Vagina (tissue), 2 donors: ENCODE results near the gene YWHAE. TPM values are rescaled to one million over a fixed set of nuclear protein-coding genes. Genes with fewer than 3 reads are reported as not detected.
"Not testable (repeated sequence)": the region's sequence is repeated elsewhere in the genome, so short reads cannot be mapped to it uniquely, and the experiment has no call there.

Experiments
- DNase-seq, 2 donors: peaks; one replicate each; pipeline ENCODE4 v3.0.0-alpha.2; 2017; ENCODE audit errors: extremely low spot score in 2 of 2
- H3K27ac ChIP-seq: fragments of 200-600 bp; sonication (generic); one replicate; pipeline ENCODE4 v1.5.1; 2019
- H3K27me3 ChIP-seq: fragments of 200-600 bp; sonication (generic); one replicate; pipeline ENCODE4 v1.5.1; 2019
- H3K36me3 ChIP-seq, 2 donors: fragments of 200-600 bp; sonication (generic); one replicate each; pipeline ENCODE4 v1.5.1; 2017 to 2019
- H3K4me1 ChIP-seq: fragments of 200-600 bp; sonication (generic); one replicate; pipeline ENCODE4 v1.5.1; 2019
- H3K4me3 ChIP-seq, 2 donors: fragments of 200-600 bp; sonication (generic); 1 replicate in 1 of 2; 2 replicates in 1 of 2; pipeline ENCODE4 v1.5.1; 2016 to 2019
- H3K9me3 ChIP-seq: fragments of 200-600 bp; sonication (generic); one replicate; pipeline ENCODE4 v1.5.1; 2019
- POLR2A ChIP-seq, 2 donors: fragments of 450-650 bp; IDR thresholded peaks; one replicate each; pipeline ENCODE4 v1.6.1; 2017; ENCODE audit warnings: antibody characterized with exemption in 2 of 2, mild to moderate bottlenecking in 2 of 2, moderate library complexity in 2 of 2
- POLR2AphosphoS5 ChIP-seq, 2 donors: sonication (generic); formaldehyde crosslinking; IDR thresholded peaks; one replicate each; pipeline ENCODE4 v1.9.0; 2017; ENCODE audit warnings: antibody characterized with exemption in 2 of 2, mild to moderate bottlenecking in 2 of 2, low read depth in 1 of 2; ENCODE audit not compliant: insufficient read depth in 1 of 2
- intact Hi-C: fragments of 100-400 bp; cut with DNase I; formaldehyde crosslinking; loops from one replicate; pipeline ENCODE4 v1.15.1; 2023
- total RNA-seq: library from RNA; depleted of rRNA; stranded (reverse); fragments of >200 nt; gene quantifications from one replicate; pipeline ENCODE4 v1.2.3, GENCODE V29; 2016
- TF ChIP-seq, protein P1 (sequence below), 3 experiments: fragments of 450-650 bp in 2 of 3; fragments of 200-600 bp in 1 of 3; sonication (generic) in 1 of 3; IDR thresholded peaks; one replicate each; pipeline ENCODE4 v1.5.1; 2017 to 2019; ENCODE audit warnings: antibody characterized with exemption in 3 of 3, mild to moderate bottlenecking in 2 of 3, moderate library complexity in 2 of 3

Gene YWHAE
- total RNA-seq, 1 donor from 2014 or later = 487 TPM

DNA sequence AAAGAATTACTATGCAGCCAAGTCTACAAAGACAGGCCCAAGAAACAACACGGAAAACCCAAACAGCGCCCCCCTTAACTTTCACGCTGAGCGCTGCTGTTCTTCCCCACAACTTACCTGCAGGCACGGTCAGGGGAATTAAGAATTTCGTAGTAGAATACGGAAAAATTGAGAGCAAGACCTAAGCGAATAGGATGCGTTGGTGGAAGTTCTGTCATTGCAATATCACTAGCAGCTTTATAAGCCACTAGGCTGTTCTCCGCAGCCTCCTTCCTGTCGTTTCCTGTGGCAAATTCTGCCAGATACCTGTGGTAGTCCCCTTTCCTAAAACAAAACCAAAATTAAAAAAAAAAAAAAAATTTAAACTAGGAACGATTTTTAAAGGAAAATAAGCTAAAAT, 39.0 kb downstream of the YWHAE start:
- Histone ChIP-seq H3K27ac (no peak overlapping the region), H3K4me3 (no peak overlapping the region), H3K36me3 (peaks cover 0 to 42% of the 10 kb centered on the region in 2 donors), H3K27me3 (no peaks in the 10 kb centered on the region), H3K4me1 (peaks cover 56% of the 10 kb centered on the region), H3K9me3 (no peaks in the 10 kb centered on the region)
- TF ChIP-seq, protein P1, sequence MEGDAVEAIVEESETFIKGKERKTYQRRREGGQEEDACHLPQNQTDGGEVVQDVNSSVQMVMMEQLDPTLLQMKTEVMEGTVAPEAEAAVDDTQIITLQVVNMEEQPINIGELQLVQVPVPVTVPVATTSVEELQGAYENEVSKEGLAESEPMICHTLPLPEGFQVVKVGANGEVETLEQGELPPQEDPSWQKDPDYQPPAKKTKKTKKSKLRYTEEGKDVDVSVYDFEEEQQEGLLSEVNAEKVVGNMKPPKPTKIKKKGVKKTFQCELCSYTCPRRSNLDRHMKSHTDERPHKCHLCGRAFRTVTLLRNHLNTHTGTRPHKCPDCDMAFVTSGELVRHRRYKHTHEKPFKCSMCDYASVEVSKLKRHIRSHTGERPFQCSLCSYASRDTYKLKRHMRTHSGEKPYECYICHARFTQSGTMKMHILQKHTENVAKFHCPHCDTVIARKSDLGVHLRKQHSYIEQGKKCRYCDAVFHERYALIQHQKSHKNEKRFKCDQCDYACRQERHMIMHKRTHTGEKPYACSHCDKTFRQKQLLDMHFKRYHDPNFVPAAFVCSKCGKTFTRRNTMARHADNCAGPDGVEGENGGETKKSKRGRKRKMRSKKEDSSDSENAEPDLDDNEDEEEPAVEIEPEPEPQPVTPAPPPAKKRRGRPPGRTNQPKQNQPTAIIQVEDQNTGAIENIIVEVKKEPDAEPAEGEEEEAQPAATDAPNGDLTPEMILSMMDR (IDR thresholded peaks at IDR 0.05) = no peak
- TF ChIP-seq POLR2A (IDR thresholded peaks at IDR 0.05) = no peak
- TF ChIP-seq POLR2AphosphoS5 (IDR thresholded peaks at IDR 0.05; ENCODE audit: insufficient read depth in 1 of 2, low read depth in 1 of 2) = no peak
- intact Hi-C loops = loop anchor here (10.0 kb wide), 1 partner anchor 94 kb away; the partner anchor contains the start of gene CRK
- DNase-seq = no peak

DNA sequence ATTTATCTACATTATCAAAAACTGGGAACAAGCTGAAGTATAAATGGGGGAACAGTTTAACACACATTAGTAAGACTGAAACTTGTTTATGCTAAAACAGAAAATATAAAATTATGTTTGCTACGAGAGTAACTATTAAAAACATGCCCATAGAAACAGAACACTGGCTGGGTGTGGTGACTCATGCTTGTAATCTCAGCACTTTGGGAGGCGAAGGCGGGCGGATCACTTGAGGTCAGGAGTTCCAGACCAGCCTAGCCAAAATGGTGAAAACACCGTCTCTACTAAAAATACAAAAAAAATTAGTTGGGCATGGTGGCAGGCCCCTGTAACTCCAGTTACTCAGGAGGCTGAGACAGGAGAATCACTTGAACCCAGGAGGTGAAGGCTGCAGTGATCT, 39.7 kb downstream of the YWHAE start:
- not testable (repeated sequence) for H3K27ac ChIP-seq, H3K4me3 ChIP-seq, H3K9me3 ChIP-seq, DNase-seq, H3K27me3 ChIP-seq
- intact Hi-C loops = loop anchor here (10.0 kb wide), 1 partner anchor 94 kb away; the partner anchor contains the start of gene CRK
- peaks cover 49% of the 10 kb centered on the region for H3K4me1 ChIP-seq
- H3K36me3 ChIP-seq = peaks cover 0 to 44% of the 10 kb centered on the region in 2 donors

DNA sequence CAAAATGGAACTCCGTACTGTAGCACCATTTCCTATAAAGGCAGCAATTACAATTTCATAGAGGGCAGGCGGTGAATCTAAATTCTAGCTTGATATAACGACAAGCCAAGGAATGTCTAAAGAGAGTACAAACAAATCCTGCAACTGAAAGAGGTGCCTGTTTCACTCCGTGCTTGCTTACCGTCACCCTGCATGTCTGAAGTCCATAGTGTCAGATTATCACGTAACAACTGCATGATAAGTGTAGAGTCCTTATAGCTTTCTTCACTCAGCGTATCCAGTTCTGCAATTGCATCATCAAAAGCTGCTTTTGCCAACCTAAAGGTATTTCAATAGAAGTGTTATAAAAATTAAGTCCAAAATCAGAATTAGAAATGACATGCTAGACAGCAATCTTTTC, 46.0 kb downstream of the YWHAE start:
- no peaks in the 10 kb centered on the region for H3K4me1 ChIP-seq
- intact Hi-C loops = no loop called here

DNA sequence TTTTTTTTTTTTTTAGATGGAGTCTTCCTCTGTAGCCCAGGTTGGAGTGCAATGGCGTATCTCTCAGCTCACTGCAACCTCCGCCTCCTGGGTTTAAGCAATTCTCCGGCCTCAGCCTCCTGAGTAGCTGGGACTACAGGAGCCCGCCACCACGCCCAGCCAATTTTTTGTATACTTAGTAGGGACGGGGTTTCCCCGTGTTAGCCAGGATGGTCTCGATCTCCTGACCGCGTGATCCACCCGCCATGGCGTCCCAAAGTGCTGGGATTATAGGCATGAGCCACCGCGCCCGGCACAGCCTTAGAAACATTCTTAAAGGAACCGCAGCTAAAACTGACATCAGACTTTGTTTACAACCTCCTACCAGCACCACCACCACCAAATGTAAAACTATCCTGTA, 47.5 kb downstream of the YWHAE start:
- H3K27ac ChIP-seq, H3K4me3 ChIP-seq, DNase-seq, H3K27me3 ChIP-seq, intact Hi-C loops, H3K9me3 ChIP-seq: not testable (repeated sequence)
- Histone ChIP-seq H3K36me3 (peaks cover 0 to 56% of the 10 kb centered on the region in 2 donors), H3K4me1 (peaks cover 12% of the 10 kb centered on the region)

More for the DNA sequence above, 46.0 kb downstream of the YWHAE start:
- Histone ChIP-seq H3K27me3 (no peaks in the 10 kb centered on the region), H3K9me3 (no peaks in the 10 kb centered on the region), H3K36me3 (peaks cover 0 to 62% of the 10 kb centered on the region in 2 donors), H3K27ac (no peak overlapping the region), H3K4me3 (no peak overlapping the region)
- TF ChIP-seq POLR2AphosphoS5 (IDR thresholded peaks at IDR 0.05; ENCODE audit: insufficient read depth in 1 of 2, low read depth in 1 of 2) (no peak), POLR2A (IDR thresholded peaks at IDR 0.05) (no peak)
- TF ChIP-seq, protein P1 (IDR thresholded peaks at IDR 0.05) = no peak
- DNase-seq = no peak

DNA sequence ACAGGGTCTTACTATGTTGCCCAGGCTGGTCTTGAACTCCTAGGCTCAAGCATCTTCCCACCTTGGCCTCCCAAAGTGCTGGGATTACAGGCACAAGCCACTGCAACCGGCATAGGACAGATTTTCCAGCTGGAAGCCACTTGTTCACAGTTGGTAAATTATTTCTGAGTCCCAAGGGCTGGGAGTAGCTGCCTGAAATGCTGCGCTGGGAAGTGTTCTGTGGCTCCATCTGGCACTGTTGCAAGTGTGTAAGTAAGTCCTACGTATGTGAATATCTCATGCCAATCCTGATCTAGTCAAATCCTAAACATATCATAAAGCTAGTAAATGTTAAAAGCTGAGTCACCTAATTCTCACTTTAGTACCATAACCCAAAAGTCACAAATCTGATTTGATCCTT, 48.1 kb downstream of the YWHAE start:
- Histone ChIP-seq H3K36me3 (peaks cover 0 to 56% of the 10 kb centered on the region in 2 donors), H3K4me3 (no peak overlapping the region), H3K4me1 (peaks cover 15% of the 10 kb centered on the region), H3K27ac (no peak overlapping the region), H3K27me3 (no peaks in the 10 kb centered on the region), H3K9me3 (no peaks in the 10 kb centered on the region)
- TF ChIP-seq, protein P1 (IDR thresholded peaks at IDR 0.05) = no peak
- no peak for TF ChIP-seq POLR2AphosphoS5 (IDR thresholded peaks at IDR 0.05; ENCODE audit: insufficient read depth in 1 of 2, low read depth in 1 of 2)
- TF ChIP-seq POLR2A (IDR thresholded peaks at IDR 0.05) = no peak
- no peak for DNase-seq
- intact Hi-C loops = no loop called here

DNA sequence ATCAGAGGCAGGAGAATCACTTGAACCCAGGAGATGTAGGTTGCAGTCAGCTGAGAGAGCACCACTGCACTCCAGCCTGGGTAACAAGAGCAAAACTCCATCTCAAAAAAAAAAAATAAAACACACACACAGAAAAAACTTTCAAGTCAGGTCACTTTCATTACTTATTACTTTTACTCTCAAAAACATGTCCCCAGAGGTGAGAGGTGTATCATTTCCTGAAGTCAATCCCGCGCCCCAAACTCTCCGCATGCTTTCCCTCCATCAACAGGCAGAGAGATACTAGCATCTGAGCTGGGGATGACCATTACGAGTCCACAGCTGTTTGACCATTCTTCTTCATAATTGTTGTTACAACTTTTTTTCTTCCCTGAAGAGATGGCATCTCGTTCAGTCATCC, 48.7 kb downstream of the YWHAE start:
- Histone ChIP-seq H3K27me3 (no peaks in the 10 kb centered on the region), H3K36me3 (peaks cover 0 to 51% of the 10 kb centered on the region in 2 donors), H3K9me3 (no peaks in the 10 kb centered on the region), H3K27ac (no peak overlapping the region), H3K4me3 (no peak overlapping the region), H3K4me1 (peaks cover 17% of the 10 kb centered on the region)
- no peak for DNase-seq
- TF ChIP-seq POLR2A (IDR thresholded peaks at IDR 0.05) (no peak), POLR2AphosphoS5 (IDR thresholded peaks at IDR 0.05; ENCODE audit: insufficient read depth in 1 of 2, low read depth in 1 of 2) (no peak)
- TF ChIP-seq, protein P1 (IDR thresholded peaks at IDR 0.05) = no peak
- intact Hi-C loops = no loop called here
